WTC11 (cell line): ENCODE measurements around the gene CDH13. TPM values are rescaled to one million over a fixed set of nuclear protein-coding genes. Genes with fewer than 3 reads are reported as not detected.

Experiments
- ATAC-seq: fragments of 200-7000 bp; cut with Tn5 transposase; 2 replicates; pipeline ENCODE4 v1.10.0; 2021; ENCODE audit warnings: mild to moderate bottlenecking, moderate library complexity
- CTCF ChIA-PET: fragments of 300-600 bp; sonication (Branson Sonifier 250); formaldehyde crosslinking; loops from one replicate; lab custom pipeline; 2021; ENCODE audit warnings: antibody characterized with exemption; lab: Charles Lee
- POLR2A ChIA-PET: fragments of 350-600 bp; sonication (Branson Sonifier 250); formaldehyde crosslinking; loops from one replicate; lab custom pipeline; 2021; ENCODE audit warnings: antibody characterized with exemption; lab: Charles Lee
- DNase-seq: peaks from one replicate; pipeline ENCODE4 v3.0.0; 2021; ENCODE audit warnings: low spot score
- H3K27ac Mint-ChIP-seq: 2 replicates; pipeline ENCODE4 v1.8.0; 2021; ENCODE audit warnings: mixed read lengths
- H3K27me3 Mint-ChIP-seq: 2 replicates; pipeline ENCODE4 v1.8.0; 2021; ENCODE audit warnings: low read depth, mild to moderate bottlenecking, moderate library complexity, mixed read lengths
- H3K36me3 Mint-ChIP-seq: 2 replicates; pipeline ENCODE4 v1.8.0; 2021; ENCODE audit warnings: mixed read lengths
- H3K4me1 Mint-ChIP-seq: 2 replicates; pipeline ENCODE4 v1.8.0; 2022; ENCODE audit warnings: mixed read lengths
- H3K4me3 Mint-ChIP-seq: 2 replicates; pipeline ENCODE4 v1.8.0; 2021; ENCODE audit warnings: mild to moderate bottlenecking, moderate library complexity, mixed read lengths
- H3K9me3 Mint-ChIP-seq: 2 replicates; pipeline ENCODE4 v1.8.0; 2021; ENCODE audit warnings: mixed read lengths
- ELF4 ChIP-seq: sonication (generic); formaldehyde crosslinking; IDR thresholded peaks from 2 replicates; pipeline ENCODE4 v1.8.1; 2022; ENCODE audit warnings: low read depth, mild to moderate bottlenecking, moderate library complexity, missing genetic modification reagents
- GTF2I ChIP-seq: fragments of 250-450 bp; sonication (Bioruptor Pico); conservative IDR thresholded peaks from 2 replicates; pipeline ENCODE4 v1.4.0; 2021; ENCODE audit warnings: mild to moderate bottlenecking
- IRF2 ChIP-seq: sonication (generic); formaldehyde crosslinking; IDR thresholded peaks from 2 replicates; pipeline ENCODE4 v1.8.0; 2022; ENCODE audit warnings: low read depth, missing genetic modification reagents, borderline replicate concordance
- KAT7 ChIP-seq: sonication (generic); formaldehyde crosslinking; IDR thresholded peaks from 2 replicates; pipeline ENCODE4 v1.8.1; 2023; ENCODE audit warnings: missing genetic modification reagents, mild to moderate bottlenecking, borderline replicate concordance
- OVOL2 ChIP-seq: fragments of 250-450 bp; sonication (Bioruptor Pico); IDR thresholded peaks from 2 replicates; pipeline ENCODE4 v1.9.0; 2021; ENCODE audit warnings: mild to moderate bottlenecking, borderline replicate concordance
- PRRX2 ChIP-seq: fragments of 250-450 bp; sonication (Bioruptor Pico); IDR thresholded peaks from 2 replicates; pipeline ENCODE4 v1.8.0; 2021; ENCODE audit warnings: mild to moderate bottlenecking
- TP53 ChIP-seq: sonication (generic); formaldehyde crosslinking; IDR thresholded peaks from 2 replicates; pipeline ENCODE4 v1.8.1; 2023; ENCODE audit warnings: mild to moderate bottlenecking, missing genetic modification reagents
- ZBTB21 ChIP-seq: sonication (generic); formaldehyde crosslinking; IDR thresholded peaks from 2 replicates; pipeline ENCODE4 v1.8.1; 2023; ENCODE audit warnings: mild to moderate bottlenecking, missing genetic modification reagents, borderline replicate concordance
- ZNF263 ChIP-seq: sonication (generic); formaldehyde crosslinking; IDR thresholded peaks from 2 replicates; pipeline ENCODE4 v1.8.1; 2022; ENCODE audit warnings: low read depth, mild to moderate bottlenecking, moderate library complexity, missing genetic modification reagents
- ZNF317 ChIP-seq: sonication (generic); formaldehyde crosslinking; IDR thresholded peaks from 2 replicates; pipeline ENCODE4 v1.8.1; 2023; ENCODE audit warnings: low read depth, mild to moderate bottlenecking, moderate library complexity, missing genetic modification reagents, borderline replicate concordance
- total RNA-seq: library from RNA; stranded (reverse); gene quantifications from 3 replicates; pipeline ENCODE4 v1.2.3, GENCODE V29; 2021
- TF ChIP-seq, protein P1 (sequence below): sonication (generic); formaldehyde crosslinking; IDR thresholded peaks from 2 replicates; pipeline ENCODE4 v1.8.1; 2023; ENCODE audit warnings: mild to moderate bottlenecking, missing genetic modification reagents, moderate library complexity
- TF ChIP-seq, protein P2 (sequence below): fragments of 200-600 bp; IDR thresholded peaks from 2 replicates; pipeline ENCODE4 v1.8.0; 2022; ENCODE audit warnings: antibody characterized with exemption
- TF ChIP-seq, protein P3 (sequence below): fragments of 250-450 bp; sonication (Bioruptor Pico); IDR thresholded peaks from 2 replicates; pipeline ENCODE4 v2.1.2; 2022; ENCODE audit warnings: mild to moderate bottlenecking, moderate library complexity
- TF ChIP-seq, protein P4 (sequence below): sonication (generic); formaldehyde crosslinking; IDR thresholded peaks from 2 replicates; pipeline ENCODE4 v1.8.1; 2023; ENCODE audit warnings: mild to moderate bottlenecking, missing genetic modification reagents, borderline replicate concordance
- TF ChIP-seq, protein P5 (sequence below): fragments of 250-450 bp; sonication (Bioruptor Pico); IDR thresholded peaks from 2 replicates; pipeline ENCODE4 v1.9.0; 2021; ENCODE audit warnings: mild to moderate bottlenecking
- TF ChIP-seq, protein P6 (sequence below): sonication (generic); formaldehyde crosslinking; IDR thresholded peaks from 2 replicates; pipeline ENCODE4 v1.8.1; 2023; ENCODE audit warnings: mild to moderate bottlenecking, missing genetic modification reagents, moderate library complexity
- TF ChIP-seq, protein P7 (sequence below): sonication (generic); formaldehyde crosslinking; IDR thresholded peaks from 2 replicates; pipeline ENCODE4 v1.8.1; 2022; ENCODE audit warnings: mild to moderate bottlenecking, missing genetic modification reagents, moderate library complexity, borderline replicate concordance

The CDH13 gene
- total RNA-seq, 1 experiment from 2014 or later = 0.81 TPM

DNA sequence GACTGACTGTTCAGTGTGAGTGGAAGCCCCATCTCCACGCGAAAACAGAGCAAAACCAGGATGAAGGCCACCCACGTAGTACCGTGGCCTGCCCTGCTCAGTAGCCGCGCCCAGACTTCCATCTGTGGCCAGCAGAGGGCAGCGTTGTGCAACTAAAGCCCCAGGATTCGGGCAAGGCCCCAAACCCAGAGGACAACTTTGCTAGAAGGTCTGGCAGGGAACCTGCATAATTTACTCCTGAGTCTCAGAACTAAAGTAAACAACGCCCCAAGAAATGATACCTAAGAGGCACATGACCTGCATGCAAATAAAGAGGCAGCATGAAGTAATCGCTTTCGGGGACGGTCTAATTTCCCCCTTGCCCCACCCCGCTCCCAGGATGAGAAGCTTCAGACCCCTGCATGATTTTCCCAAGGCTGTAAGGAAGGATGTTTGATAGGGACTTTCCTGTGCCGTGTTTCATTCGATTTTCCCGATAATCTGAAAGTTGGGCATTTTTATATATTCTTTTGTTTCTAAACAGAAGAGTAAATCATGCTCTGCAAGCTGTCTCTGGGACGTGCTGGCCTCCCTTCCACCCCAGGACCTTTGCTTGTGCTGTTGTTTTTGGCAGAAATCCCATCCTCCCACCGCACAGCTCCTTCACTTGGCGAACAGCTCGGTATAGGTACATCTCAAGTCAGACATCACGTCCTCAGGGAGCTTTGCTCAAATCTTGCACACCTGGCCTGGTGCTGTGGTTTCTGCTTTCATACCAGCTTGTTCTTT is 1199.6 kb downstream of the CDH13 start:
- Mint-ChIP-seq H3K4me3 (no peak overlapping the region), H3K36me3 (no peaks in the 10 kb centered on the region), H3K4me1 (peaks cover 55% of the 10 kb centered on the region), H3K27ac (peak overlapping the region; percentile 72; the same call in 1 of the 2 replicates), H3K9me3 (no peaks in the 10 kb centered on the region), H3K27me3 (no peaks in the 10 kb centered on the region; the same call in 1 of the 2 replicates)
- CTCF ChIA-PET = interaction anchor here (0.7 to 5.4 kb wide), 17 partner anchors 10 to 101 kb away, joined by 3 to 29 read pairs (median 3); partner anchors contain the start of gene HSBP1
- DNase-seq (peak; percentile 91), ATAC-seq (peak; percentile 82)
- TF ChIP-seq, protein P1, sequence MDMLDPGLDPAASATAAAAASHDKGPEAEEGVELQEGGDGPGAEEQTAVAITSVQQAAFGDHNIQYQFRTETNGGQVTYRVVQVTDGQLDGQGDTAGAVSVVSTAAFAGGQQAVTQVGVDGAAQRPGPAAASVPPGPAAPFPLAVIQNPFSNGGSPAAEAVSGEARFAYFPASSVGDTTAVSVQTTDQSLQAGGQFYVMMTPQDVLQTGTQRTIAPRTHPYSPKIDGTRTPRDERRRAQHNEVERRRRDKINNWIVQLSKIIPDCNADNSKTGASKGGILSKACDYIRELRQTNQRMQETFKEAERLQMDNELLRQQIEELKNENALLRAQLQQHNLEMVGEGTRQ (CRISPR knock-in tag) = peak; percentile 41; the same call in 1 of the 2 replicates
- TF ChIP-seq KAT7 (CRISPR knock-in tag) = no peak
- peak; percentile 87 for TF ChIP-seq GTF2I (CRISPR knock-in tag)
- TF ChIP-seq, protein P2, sequence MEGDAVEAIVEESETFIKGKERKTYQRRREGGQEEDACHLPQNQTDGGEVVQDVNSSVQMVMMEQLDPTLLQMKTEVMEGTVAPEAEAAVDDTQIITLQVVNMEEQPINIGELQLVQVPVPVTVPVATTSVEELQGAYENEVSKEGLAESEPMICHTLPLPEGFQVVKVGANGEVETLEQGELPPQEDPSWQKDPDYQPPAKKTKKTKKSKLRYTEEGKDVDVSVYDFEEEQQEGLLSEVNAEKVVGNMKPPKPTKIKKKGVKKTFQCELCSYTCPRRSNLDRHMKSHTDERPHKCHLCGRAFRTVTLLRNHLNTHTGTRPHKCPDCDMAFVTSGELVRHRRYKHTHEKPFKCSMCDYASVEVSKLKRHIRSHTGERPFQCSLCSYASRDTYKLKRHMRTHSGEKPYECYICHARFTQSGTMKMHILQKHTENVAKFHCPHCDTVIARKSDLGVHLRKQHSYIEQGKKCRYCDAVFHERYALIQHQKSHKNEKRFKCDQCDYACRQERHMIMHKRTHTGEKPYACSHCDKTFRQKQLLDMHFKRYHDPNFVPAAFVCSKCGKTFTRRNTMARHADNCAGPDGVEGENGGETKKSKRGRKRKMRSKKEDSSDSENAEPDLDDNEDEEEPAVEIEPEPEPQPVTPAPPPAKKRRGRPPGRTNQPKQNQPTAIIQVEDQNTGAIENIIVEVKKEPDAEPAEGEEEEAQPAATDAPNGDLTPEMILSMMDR = peak; percentile 90
- TF ChIP-seq, all 79 proteins: peak for 3
- POLR2A ChIA-PET = no interaction called here

DNA sequence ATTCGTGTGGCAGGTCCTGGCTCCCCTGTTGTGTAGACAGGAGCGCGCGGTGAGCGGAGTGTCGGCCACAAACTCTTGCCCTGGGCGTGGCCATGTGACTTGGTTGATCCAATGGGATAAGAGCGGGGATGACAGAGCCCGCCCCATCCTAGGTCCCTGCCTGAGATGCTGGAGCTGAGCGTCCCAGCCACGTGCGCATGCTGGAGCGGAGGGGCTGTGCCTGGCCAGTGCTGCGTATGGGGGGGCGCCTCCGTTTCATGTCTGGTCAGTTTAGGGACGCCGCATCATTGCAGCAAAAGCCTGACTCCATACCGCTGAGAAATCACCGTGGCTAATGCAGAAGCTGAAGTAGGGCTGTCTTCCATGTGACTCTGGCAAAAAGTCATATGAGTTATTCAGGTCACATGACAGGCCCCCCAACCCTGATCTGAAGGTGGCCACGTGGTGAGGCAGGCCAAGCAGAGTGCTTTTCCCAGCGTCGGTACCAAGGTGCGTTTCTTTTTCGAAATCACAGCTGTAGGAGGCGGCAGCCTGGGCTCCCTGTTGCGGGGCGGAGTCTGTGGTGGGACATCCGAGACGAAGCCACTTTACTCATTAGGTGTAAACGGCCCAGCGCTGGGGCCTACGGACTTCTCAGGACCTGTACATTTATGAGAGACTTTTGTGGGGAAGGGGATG is 1203.5 kb downstream of the CDH13 start:
- Mint-ChIP-seq H3K4me1 (peaks cover 51% of the 10 kb centered on the region), H3K27ac (peak overlapping the region; percentile 70; the same call in 1 of the 2 replicates), H3K27me3 (peaks cover 4% of the 10 kb centered on the region), H3K36me3 (peaks cover 19% of the 10 kb centered on the region), H3K4me3 (no peak overlapping the region), H3K9me3 (peaks cover 16% of the 10 kb centered on the region)
- DNase-seq (peak; percentile 28), ATAC-seq (peak; percentile 31)
- ChIA-PET POLR2A (no interaction called here), CTCF (interaction anchor here (0.8 to 1.2 kb wide), 2 partner anchors 56 to 69 kb away, joined by 3 to 5 read pairs; partner anchors contain the start of gene MLYCD)
- peak; percentile 53; the same call in 1 of the 2 replicates for TF ChIP-seq ZBTB21
- TF ChIP-seq, protein P3, sequence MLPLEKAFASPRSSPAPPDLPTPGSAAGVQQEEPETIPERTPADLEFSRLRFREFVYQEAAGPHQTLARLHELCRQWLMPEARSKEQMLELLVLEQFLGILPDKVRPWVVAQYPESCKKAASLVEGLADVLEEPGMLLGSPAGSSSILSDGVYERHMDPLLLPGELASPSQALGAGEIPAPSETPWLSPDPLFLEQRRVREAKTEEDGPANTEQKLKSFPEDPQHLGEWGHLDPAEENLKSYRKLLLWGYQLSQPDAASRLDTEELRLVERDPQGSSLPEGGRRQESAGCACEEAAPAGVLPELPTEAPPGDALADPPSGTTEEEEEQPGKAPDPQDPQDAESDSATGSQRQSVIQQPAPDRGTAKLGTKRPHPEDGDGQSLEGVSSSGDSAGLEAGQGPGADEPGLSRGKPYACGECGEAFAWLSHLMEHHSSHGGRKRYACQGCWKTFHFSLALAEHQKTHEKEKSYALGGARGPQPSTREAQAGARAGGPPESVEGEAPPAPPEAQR (CRISPR knock-in tag) = no peak
- TF ChIP-seq, protein P4, sequence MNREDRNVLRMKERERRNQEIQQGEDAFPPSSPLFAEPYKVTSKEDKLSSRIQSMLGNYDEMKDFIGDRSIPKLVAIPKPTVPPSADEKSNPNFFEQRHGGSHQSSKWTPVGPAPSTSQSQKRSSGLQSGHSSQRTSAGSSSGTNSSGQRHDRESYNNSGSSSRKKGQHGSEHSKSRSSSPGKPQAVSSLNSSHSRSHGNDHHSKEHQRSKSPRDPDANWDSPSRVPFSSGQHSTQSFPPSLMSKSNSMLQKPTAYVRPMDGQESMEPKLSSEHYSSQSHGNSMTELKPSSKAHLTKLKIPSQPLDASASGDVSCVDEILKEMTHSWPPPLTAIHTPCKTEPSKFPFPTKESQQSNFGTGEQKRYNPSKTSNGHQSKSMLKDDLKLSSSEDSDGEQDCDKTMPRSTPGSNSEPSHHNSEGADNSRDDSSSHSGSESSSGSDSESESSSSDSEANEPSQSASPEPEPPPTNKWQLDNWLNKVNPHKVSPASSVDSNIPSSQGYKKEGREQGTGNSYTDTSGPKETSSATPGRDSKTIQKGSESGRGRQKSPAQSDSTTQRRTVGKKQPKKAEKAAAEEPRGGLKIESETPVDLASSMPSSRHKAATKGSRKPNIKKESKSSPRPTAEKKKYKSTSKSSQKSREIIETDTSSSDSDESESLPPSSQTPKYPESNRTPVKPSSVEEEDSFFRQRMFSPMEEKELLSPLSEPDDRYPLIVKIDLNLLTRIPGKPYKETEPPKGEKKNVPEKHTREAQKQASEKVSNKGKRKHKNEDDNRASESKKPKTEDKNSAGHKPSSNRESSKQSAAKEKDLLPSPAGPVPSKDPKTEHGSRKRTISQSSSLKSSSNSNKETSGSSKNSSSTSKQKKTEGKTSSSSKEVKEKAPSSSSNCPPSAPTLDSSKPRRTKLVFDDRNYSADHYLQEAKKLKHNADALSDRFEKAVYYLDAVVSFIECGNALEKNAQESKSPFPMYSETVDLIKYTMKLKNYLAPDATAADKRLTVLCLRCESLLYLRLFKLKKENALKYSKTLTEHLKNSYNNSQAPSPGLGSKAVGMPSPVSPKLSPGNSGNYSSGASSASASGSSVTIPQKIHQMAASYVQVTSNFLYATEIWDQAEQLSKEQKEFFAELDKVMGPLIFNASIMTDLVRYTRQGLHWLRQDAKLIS (CRISPR knock-in tag) = no peak
- no peak for TF ChIP-seq PRRX2 (CRISPR knock-in tag)
- TF ChIP-seq, protein P5, sequence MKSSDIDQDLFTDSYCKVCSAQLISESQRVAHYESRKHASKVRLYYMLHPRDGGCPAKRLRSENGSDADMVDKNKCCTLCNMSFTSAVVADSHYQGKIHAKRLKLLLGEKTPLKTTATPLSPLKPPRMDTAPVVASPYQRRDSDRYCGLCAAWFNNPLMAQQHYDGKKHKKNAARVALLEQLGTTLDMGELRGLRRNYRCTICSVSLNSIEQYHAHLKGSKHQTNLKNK (CRISPR knock-in tag) = no peak
- TF ChIP-seq TP53 = 0 out of 2 replicates have a peak, but pooled peaks have one; percentile 49
- TF ChIP-seq ELF4 (CRISPR knock-in tag) = no peak
- no peak for TF ChIP-seq ZNF263 (CRISPR knock-in tag)
- TF ChIP-seq, protein P2 = no peak
- TF ChIP-seq ZNF317 = no peak
- no peak for TF ChIP-seq OVOL2 (CRISPR knock-in tag)
- TF ChIP-seq, protein P6, sequence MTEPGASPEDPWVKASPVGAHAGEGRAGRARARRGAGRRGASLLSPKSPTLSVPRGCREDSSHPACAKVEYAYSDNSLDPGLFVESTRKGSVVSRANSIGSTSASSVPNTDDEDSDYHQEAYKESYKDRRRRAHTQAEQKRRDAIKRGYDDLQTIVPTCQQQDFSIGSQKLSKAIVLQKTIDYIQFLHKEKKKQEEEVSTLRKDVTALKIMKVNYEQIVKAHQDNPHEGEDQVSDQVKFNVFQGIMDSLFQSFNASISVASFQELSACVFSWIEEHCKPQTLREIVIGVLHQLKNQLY (CRISPR knock-in tag) = no peak
- TF ChIP-seq, protein P7, sequence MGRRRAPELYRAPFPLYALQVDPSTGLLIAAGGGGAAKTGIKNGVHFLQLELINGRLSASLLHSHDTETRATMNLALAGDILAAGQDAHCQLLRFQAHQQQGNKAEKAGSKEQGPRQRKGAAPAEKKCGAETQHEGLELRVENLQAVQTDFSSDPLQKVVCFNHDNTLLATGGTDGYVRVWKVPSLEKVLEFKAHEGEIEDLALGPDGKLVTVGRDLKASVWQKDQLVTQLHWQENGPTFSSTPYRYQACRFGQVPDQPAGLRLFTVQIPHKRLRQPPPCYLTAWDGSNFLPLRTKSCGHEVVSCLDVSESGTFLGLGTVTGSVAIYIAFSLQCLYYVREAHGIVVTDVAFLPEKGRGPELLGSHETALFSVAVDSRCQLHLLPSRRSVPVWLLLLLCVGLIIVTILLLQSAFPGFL (CRISPR knock-in tag) = no peak
- TF ChIP-seq IRF2 (CRISPR knock-in tag) = no peak
- no peak for TF ChIP-seq GTF2I (CRISPR knock-in tag)
